ENCODE results near the gene PROZ.

PROZ gene

GRCh38 chr13:113120300-113121182 is 37.9 kb upstream of the PROZ start:
- DNase-seq (ENCODE audit: low spot score) = no peak

GRCh38 chr13:113121183-113121927 is 37.1 kb upstream of the PROZ start:
- no peak for DNase-seq (ENCODE audit: low spot score)

- DNase-seq (ENCODE audit: low spot score) = no peak
Measured at GRCh38 chr13:113121928-113122471, 36.4 kb upstream of the PROZ start.

- peak; percentile 22 for DNase-seq (ENCODE audit: low spot score)
Measured at GRCh38 chr13:113122550-113123225, 35.8 kb upstream of the PROZ start, which contains the start of gene F10. F10 (plus strand) TSS chr13:113122799; CDS start chr13:113122856, 57 bp downstream.

DNA sequence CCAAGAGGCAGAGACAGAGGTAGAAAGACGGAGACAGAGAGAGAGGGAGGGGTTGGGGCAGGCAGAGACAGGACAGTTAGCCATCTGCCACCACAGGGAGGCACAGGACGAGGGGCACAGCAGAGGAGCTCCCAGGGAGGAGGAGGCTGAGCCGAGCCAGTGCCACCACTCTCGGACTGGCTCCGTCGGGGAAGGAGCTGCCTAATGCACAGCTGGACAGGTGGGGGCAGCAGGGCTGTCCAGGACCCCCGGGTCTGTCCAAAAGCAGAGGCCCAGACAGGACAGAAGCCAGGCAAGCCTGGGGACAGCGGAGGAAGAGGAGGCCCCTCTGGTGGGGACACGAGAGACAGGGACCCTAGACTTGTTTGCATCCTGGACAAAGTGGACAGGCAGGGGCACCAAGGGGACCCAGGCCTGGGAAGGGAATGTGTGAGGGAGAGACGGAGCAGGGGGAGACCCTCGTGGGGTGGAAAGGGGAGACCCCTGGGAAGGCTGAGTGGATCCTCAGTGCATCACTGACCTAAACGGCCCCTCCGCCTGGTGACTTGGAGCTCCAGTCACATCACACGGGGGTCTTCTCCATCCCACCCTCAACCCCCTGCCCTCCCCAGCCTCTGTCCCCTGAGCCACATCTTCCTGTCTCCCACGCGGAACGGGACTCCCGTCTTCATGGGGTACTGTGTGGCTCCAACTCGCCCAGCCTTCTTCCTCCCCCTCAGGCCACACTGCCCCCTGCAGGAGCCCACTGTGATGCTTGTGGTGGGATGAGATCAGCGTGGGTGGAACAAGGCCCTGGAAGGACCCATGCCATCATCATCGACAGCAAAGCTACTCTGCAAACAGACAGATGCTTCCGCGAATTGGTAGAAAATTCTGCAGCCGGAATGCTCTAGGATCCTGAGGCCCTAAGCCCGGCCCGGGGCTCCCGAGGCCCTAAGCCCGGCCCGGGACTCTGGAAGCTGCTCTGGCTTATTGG is 34.9 kb upstream of the PROZ start:
- DNase-seq (ENCODE audit: low spot score) = no peak

DNA sequence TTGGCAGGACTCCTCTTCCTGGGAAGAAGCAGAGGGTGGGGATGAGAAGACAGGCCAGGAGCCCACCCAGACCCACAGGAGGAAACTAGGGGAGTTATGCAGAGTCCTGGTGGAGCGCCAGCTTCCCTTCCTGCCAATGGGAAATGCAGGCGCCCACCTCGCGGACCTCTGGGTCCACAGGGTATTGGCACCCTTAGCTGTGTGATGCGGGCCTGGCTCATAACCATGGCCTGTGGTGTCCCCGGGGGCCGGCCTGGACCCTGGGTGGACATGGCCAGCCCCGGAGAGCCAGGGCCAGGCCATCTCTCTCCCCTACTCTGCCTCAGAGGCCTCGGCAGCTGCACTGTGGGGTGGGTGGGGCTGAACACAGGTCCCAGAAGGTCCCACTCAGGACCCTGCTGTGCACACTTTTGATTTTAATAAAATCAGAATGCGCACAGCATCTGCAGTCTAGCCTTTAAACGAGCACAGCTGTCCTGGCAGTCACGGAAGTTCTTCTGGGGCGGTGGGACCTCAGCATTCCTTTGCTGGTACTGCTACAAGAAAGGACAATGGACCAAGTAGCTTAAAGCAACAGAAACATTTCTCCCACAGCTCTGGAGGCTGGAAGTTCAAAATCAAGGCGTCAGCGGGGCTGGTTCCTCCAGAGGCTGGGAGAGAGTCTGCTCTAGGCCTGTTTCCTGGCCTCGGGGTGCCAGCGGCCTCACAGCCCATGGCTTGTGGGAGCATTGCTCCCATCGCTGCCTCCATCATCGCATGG is 34.1 kb upstream of the PROZ start:
- DNase-seq (ENCODE audit: low spot score) = no peak

- DNase-seq (ENCODE audit: low spot score) = no peak
Measured at GRCh38 chr13:113125506-113126264, 32.8 kb upstream of the PROZ start.

DNA sequence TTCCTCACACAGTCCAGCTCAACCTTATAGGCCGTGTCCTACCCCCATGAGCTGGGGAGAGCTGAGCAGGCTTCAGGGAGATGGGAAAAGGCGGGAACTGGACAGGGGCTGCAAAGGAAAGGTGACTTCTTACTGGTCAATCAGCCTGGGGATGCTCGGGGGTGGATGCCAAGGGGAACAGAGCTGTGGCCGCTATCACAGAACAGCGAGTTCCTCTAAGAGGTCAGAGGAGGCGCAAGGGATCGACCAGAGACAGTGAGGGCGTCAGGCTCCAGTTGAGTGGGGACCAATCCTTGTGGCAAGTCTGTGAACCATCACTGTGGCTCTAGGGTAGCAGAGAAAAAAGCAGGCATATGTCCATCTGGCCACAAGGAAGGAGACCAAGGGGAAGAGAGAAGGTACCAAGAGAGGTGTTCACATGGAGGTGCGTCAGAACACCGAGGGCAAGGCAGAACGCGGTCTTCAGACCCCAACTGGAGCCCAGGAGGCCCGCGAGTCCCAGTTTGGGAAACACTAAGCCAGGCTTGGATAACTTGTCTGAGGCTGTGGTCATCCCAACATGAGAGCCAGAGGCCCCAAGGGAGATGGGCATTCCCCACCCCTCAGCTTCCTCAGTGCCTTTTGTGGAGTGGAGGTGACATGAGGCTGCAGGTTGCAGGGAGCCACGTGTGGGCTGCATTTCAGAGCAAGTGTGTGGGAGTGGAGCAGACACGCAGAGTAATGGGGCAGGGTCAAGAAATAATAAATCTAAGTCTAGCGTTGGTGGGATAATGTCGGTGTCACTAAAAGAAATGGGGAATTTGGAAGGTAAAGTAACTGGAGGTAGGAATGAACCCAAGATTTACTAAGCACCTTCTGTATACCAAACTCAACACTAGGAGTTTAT is 31.9 kb upstream of the PROZ start:
- no peak for DNase-seq (ENCODE audit: low spot score)

- DNase-seq (ENCODE audit: low spot score) = no peak
Measured at GRCh38 chr13:113129480-113129879, 29.0 kb upstream of the PROZ start.

- DNase-seq (ENCODE audit: low spot score) = no peak
Measured at GRCh38 chr13:113129921-113130750, 28.3 kb upstream of the PROZ start.

- no peak for DNase-seq (ENCODE audit: low spot score)
Measured at GRCh38 chr13:113135281-113135760, 23.1 kb upstream of the PROZ start.

DNA sequence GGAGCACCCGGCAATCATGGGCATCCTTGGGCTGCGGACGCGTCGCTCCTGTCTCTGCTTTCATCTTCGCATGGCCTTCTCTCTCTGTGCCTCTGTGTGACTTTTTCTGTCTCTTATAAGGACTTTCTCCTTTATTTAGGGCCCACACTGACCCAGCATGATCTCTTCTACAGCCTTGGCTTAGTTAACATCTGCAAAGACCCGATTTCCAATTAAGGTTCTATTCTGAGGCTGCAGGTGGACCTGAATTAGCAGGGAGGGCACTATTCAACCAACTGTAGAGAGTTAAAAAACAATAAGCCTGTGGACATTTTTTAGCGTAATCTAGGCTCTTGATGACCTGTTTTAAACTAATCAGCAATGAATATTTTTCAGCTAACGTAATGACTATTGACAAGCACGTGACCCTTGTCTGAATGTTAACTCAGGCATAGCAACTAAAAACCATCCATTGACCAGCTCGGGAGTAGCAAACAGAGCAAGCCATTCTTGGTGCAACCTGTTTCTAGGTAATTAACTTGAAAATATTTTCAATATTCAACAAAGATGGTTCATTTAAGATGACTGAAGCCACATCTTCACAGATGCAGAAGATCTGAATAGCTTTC is 20.7 kb upstream of the PROZ start:
- peak; percentile 51 for DNase-seq (ENCODE audit: low spot score)

GRCh38 chr13:113138792-113139551 is 19.5 kb upstream of the PROZ start:
- DNase-seq (ENCODE audit: low spot score) = no peak

DNA sequence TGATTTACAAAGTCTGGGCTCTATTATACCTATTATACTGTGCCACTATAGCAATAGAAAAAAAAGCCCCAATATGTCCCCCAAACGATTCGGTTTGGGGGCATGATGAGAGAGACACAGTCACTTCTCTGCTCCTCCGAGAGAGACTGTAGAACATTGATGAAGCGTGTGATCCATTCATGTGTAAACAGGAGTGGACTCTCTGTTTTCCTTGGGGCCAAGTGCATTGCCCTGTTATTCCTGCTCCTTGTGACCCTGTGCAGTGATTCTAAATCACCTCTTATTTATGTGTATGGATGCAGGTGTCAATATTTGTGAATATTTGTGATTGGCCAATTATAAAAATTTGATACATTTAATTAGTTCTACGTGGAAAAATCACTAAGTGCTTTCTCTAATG is 18.9 kb upstream of the PROZ start:
- no peak for DNase-seq (ENCODE audit: low spot score)

DNA sequence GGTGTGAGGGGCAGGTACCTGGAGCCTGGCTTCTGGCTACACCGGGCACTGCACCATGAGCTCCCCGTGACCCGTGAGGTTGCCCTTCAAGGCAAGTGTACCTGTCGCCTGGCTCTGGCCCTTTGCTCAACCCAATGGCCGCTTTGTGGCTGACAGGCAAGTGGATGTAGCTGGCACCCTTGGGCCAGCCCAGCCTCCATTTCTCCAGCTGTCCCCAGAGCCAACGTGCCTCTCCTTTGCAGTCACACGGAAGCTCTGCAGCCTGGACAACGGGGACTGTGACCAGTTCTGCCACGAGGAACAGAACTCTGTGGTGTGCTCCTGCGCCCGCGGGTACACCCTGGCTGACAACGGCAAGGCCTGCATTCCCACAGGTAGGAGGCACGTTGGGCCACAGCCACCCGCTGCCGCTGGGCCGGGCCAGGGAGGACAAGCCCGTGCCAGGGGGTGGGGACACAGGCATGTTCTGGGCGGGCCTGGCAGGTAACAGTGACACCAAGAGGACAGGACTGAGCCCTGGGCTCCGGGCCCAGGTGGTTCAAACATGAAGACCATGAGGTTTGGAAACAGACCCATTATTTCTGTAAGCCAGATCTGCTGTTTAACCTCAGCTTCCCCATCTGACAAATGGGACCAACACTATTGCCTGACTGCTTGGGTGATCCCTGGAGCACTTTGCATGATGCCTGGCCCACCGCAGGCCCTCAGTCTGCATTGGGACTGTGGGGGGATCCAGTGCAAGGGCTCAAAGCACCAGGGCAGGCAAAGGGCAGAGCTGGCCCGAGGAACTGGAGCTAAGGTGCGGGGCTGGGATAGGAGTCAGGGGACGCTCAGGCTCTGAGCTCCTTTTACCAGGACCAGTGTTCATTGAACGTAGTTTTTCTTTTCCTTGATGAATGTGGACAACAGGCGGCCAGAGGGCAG is 17.5 kb upstream of the PROZ start:
- no peak for DNase-seq (ENCODE audit: low spot score)
